DOHH2 (cell line): ENCODE data around the gene PREX1.

Experiments used
- H3F3A ChIP-seq: fragments of 200-600 bp; sonication (generic), shearing (Covaris generic); 2 replicates; pipeline ENCODE4 v1.6.0; 2016; ENCODE audit warnings: antibody characterized with exemption, mild to moderate bottlenecking; ENCODE audit not compliant: control insufficient read depth, insufficient read depth
- H3K27ac ChIP-seq: fragments of 200-600 bp; sonication (generic); 2 replicates; pipeline ENCODE4 v1.5.1; 2014; ENCODE audit warnings: low read depth, mild to moderate bottlenecking, low read length, moderate library complexity
- H3K27me3 ChIP-seq: fragments of 200-600 bp; sonication (generic); 2 replicates; pipeline ENCODE4 v1.6.1; 2014; ENCODE audit warnings: mild to moderate bottlenecking, low read length, mixed read lengths; ENCODE audit not compliant: control insufficient read depth
- H3K36me3 ChIP-seq: fragments of 200-600 bp; sonication (generic); 2 replicates; pipeline ENCODE4 v1.6.1; 2014; ENCODE audit warnings: mild to moderate bottlenecking, low read length, moderate library complexity, mixed read lengths; ENCODE audit not compliant: control insufficient read depth
- H3K4me1 ChIP-seq: fragments of 200-600 bp; sonication (generic); 2 replicates; pipeline ENCODE4 v1.6.1; 2014; ENCODE audit warnings: mild to moderate bottlenecking, low read length, mixed read lengths; ENCODE audit not compliant: control insufficient read depth
- H3K4me2 ChIP-seq: fragments of 200-600 bp; sonication (generic); 2 replicates; pipeline ENCODE4 v1.6.0; 2014; ENCODE audit warnings: mild to moderate bottlenecking, low read length, moderate library complexity
- H3K4me3 ChIP-seq: fragments of 200-600 bp; sonication (generic); 2 replicates; pipeline ENCODE4 v1.5.1; 2014; ENCODE audit warnings: mild to moderate bottlenecking, low read length, mixed read lengths
- H3K79me2 ChIP-seq: fragments of 200-600 bp; sonication (generic); 2 replicates; pipeline ENCODE4 v1.6.1; 2014; ENCODE audit warnings: mild to moderate bottlenecking, low read length, mixed read lengths; ENCODE audit not compliant: control insufficient read depth
- H3K9me2 ChIP-seq: fragments of 200-600 bp; sonication (generic); replicated peaks from 2 replicates; pipeline ENCODE4 v1.6.1; 2014; ENCODE audit warnings: mild to moderate bottlenecking, low read length, mixed read lengths; ENCODE audit not compliant: control insufficient read depth
- H3K9me3 ChIP-seq: fragments of 200-600 bp; sonication (generic); 2 replicates; pipeline ENCODE4 v1.6.1; 2014; ENCODE audit warnings: antibody characterized with exemption, low read length, mixed read lengths; ENCODE audit not compliant: control insufficient read depth, insufficient read depth
- H4K20me1 ChIP-seq: fragments of 200-600 bp; sonication (generic); 2 replicates; pipeline ENCODE4 v1.6.0; 2014; ENCODE audit warnings: low read depth, mild to moderate bottlenecking, antibody characterized with exemption, low read length, moderate library complexity; ENCODE audit not compliant: control insufficient read depth, insufficient read depth
- EZH2phosphoT487 ChIP-seq: fragments of 200-600 bp; sonication (generic); IDR thresholded peaks from 2 replicates; pipeline ENCODE4 v1.6.1; 2017; ENCODE audit warnings: borderline replicate concordance, mild to moderate bottlenecking, antibody characterized with exemption, low read length, moderate library complexity, mixed read lengths
- TF ChIP-seq, protein P1 (sequence below): fragments of 200-600 bp; sonication (generic); IDR thresholded peaks from one replicate; pipeline ENCODE4 v1.5.1; 2014; ENCODE audit warnings: antibody characterized with exemption, mild to moderate bottlenecking, low read depth, low read length; ENCODE audit not compliant: poor library complexity, severe bottlenecking

The PREX1 gene

DNA sequence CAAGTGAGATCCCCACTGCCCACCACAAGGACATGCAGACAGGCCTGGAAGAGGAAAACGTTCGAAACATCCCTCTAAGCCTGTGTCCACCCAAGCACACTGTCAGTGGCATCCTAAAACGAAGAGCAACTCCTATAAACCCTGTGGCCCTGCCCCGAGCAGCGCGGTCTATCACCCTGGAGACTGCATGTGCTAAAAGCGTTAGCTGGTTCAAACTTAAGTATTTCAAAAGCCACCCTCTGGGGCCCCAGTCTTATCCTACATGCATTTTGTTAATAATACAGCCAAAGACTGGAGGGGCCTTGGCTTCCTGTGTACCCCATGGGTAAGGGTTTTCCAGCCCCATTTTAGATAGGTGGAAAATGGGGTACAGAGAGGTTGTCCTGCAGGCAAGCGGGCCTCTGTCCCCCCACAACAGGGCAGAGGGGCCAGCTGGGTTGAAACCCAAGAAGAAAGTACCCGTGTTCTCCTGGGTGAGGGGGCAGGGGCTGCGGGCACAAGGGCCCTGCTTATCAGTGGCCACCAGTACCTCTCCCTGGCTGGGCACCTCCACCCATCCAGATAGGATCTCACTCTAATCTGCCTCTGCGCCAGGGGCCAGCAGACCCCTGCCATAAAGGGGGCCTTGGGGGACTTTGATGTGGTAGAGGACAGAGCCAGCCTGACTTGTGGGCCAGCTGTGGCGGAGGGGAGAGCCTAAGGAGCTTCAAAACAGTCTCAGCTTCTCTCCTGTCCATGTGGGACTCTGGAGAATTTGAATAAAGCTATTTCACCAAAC, 28.3 kb downstream of the PREX1 start:
- H3K79me2 ChIP-seq: no peaks in the 10 kb centered on the region
- H3K27me3 ChIP-seq: no peaks in the 10 kb centered on the region
- TF ChIP-seq, protein P1, sequence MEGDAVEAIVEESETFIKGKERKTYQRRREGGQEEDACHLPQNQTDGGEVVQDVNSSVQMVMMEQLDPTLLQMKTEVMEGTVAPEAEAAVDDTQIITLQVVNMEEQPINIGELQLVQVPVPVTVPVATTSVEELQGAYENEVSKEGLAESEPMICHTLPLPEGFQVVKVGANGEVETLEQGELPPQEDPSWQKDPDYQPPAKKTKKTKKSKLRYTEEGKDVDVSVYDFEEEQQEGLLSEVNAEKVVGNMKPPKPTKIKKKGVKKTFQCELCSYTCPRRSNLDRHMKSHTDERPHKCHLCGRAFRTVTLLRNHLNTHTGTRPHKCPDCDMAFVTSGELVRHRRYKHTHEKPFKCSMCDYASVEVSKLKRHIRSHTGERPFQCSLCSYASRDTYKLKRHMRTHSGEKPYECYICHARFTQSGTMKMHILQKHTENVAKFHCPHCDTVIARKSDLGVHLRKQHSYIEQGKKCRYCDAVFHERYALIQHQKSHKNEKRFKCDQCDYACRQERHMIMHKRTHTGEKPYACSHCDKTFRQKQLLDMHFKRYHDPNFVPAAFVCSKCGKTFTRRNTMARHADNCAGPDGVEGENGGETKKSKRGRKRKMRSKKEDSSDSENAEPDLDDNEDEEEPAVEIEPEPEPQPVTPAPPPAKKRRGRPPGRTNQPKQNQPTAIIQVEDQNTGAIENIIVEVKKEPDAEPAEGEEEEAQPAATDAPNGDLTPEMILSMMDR: no peak
- no peak for TF ChIP-seq EZH2phosphoT487
- no peaks in the 10 kb centered on the region for H3K9me3 ChIP-seq
- no peaks in the 10 kb centered on the region for H4K20me1 ChIP-seq
- H3K36me3 ChIP-seq: no peaks in the 10 kb centered on the region
- H3K4me3 ChIP-seq: no peak overlapping the region
- peaks cover 8% of the 10 kb centered on the region for H3K4me1 ChIP-seq
- H3K27ac ChIP-seq: no peak overlapping the region
- H3K9me2 ChIP-seq: no peaks in the 10 kb centered on the region
- no peaks in the 10 kb centered on the region for H3F3A ChIP-seq
- no peak overlapping the region for H3K4me2 ChIP-seq

- H3K4me3 ChIP-seq: no peak overlapping the region
- H3K79me2 ChIP-seq: no peaks in the 10 kb centered on the region
- H3K36me3 ChIP-seq: no peaks in the 10 kb centered on the region
- H3K4me1 ChIP-seq: peaks cover 3% of the 10 kb centered on the region
- TF ChIP-seq EZH2phosphoT487: no peak
- TF ChIP-seq, protein P1: no peak
- H3K4me2 ChIP-seq: no peak overlapping the region
- H3K27me3 ChIP-seq: no peaks in the 10 kb centered on the region
- no peaks in the 10 kb centered on the region for H3K9me2 ChIP-seq
- no peak overlapping the region for H3K27ac ChIP-seq
- no peaks in the 10 kb centered on the region for H3K9me3 ChIP-seq
- H4K20me1 ChIP-seq: no peaks in the 10 kb centered on the region
- no peaks in the 10 kb centered on the region for H3F3A ChIP-seq
These were observed 29.7 kb downstream of the PREX1 start for GRCh38 chr20:48797850-48798747.

- no peaks in the 10 kb centered on the region for H3K27me3 ChIP-seq
- H4K20me1 ChIP-seq: no peaks in the 10 kb centered on the region
- no peak overlapping the region for H3K4me3 ChIP-seq
- no peaks in the 10 kb centered on the region for H3F3A ChIP-seq
- H3K9me2 ChIP-seq: no peaks in the 10 kb centered on the region
- H3K27ac ChIP-seq: no peak overlapping the region
- no peaks in the 10 kb centered on the region for H3K36me3 ChIP-seq
- H3K4me2 ChIP-seq: no peak overlapping the region
- no peak for TF ChIP-seq EZH2phosphoT487
- no peaks in the 10 kb centered on the region for H3K79me2 ChIP-seq
- no peaks in the 10 kb centered on the region for H3K4me1 ChIP-seq
- no peaks in the 10 kb centered on the region for H3K9me3 ChIP-seq
These were observed 30.4 kb downstream of the PREX1 start for GRCh38 chr20:48797275-48797825.
